HepG2 (cell line): ENCODE measurements around the gene ATP6V0A1. TPM values are rescaled to one million over a fixed set of nuclear protein-coding genes. Genes with fewer than 3 reads are reported as not detected.

Source experiments
- AFF4 ChIP-seq: sonication (generic); formaldehyde crosslinking; IDR thresholded peaks from 2 replicates; pipeline ENCODE4 v1.4.0; 2020; ENCODE audit warnings: missing genetic modification reagents
- ZBTB33 ChIP-seq: sonication (generic); formaldehyde crosslinking; IDR thresholded peaks from 2 replicates; pipeline ENCODE4 v1.4.0; 2020; ENCODE audit warnings: missing genetic modification reagents
- ZHX2 ChIP-seq, 2 experiments: sonication (generic) in 1 of 2; formaldehyde crosslinking in 1 of 2; IDR thresholded peaks; 2 replicates each; pipeline versions ENCODE4 v1.6.1 to v1.9.0; 2014 to 2022; ENCODE audit warnings: antibody characterized with exemption in 1 of 2, borderline replicate concordance in 1 of 2, inconsistent platforms in 1 of 2, low read depth in 1 of 2, missing genetic modification reagents in 1 of 2
- ZNF574 ChIP-seq: sonication (generic); formaldehyde crosslinking; IDR thresholded peaks from 2 replicates; pipeline ENCODE4 v1.4.0; 2020; ENCODE audit warnings: missing genetic modification reagents
- ZNF746 ChIP-seq: sonication (generic); formaldehyde crosslinking; IDR thresholded peaks from 2 replicates; pipeline ENCODE4 v1.8.0; 2022; ENCODE audit warnings: mild to moderate bottlenecking, missing genetic modification reagents
- ZNF879 ChIP-seq: sonication (generic); formaldehyde crosslinking; IDR thresholded peaks from 2 replicates; pipeline ENCODE4 v1.8.1; 2023; ENCODE audit warnings: missing genetic modification reagents
- polyA plus RNA-seq, 8 experiments: library from polyadenylated mRNA; depleted of rRNA in 3 of 8; stranded (reverse) in 7 of 8; unstranded in 1 of 8; fragments of >200 nt; fragmentation: Illumina TruSeq in 4 of 8; extraction: Trizol in 4 of 8; gene quantifications; 2 replicates each; pipeline versions ENCODE4 v1.2.1 to v1.2.3, GENCODE V29; 2011 to 2016; ENCODE audit warnings: low read depth in 4 of 8, missing spikeins in 1 of 8, mixed read lengths in 1 of 8; ENCODE audit not compliant: insufficient read depth in 1 of 8
- total RNA-seq, 5 experiments: library from RNA; depleted of rRNA; stranded (reverse); fragments of >200 nt; fragmentation: Illumina TruSeq; extraction: Trizol; gene quantifications; 2 replicates each; pipeline ENCODE4 v1.2.3, GENCODE V29; 2016; ENCODE audit warnings: low read depth in 1 of 5

ATP6V0A1 gene
- total and polyA plus RNA-seq, 2 of the 13 experiments (the other 11 are each of a cell fraction or from before 2014, with no cell fraction given), result 27.9 to 54.1 TPM

- TF ChIP-seq ZNF574 (0 out of 2 replicates have a peak, but pooled peaks have one; percentile 3), ZHX2 (IDR thresholded peaks at IDR 0.05; ENCODE audit: low read depth) (no peak), ZHX2 (CRISPR knock-in tag; IDR thresholded peaks at IDR 0.05; ENCODE audit: borderline replicate concordance) (no peak), ZNF746 (no peak), ZNF879 (CRISPR knock-in tag) (no peak), AFF4 (CRISPR knock-in tag) (no peak), ZBTB33 (CRISPR knock-in tag) (peak; percentile 93)
Measured at GRCh38 chr17:42543190-42544079, 84.8 kb downstream of the ATP6V0A1 start (continued).
